ENCODE results near the gene ADGRG6.

ADGRG6 gene

GRCh38 chr6:142350309-142350708 lies 48.5 kb downstream of the ADGRG6 start:
- DNase-seq: no peak

GRCh38 chr6:142353690-142354089 lies 51.9 kb downstream of the ADGRG6 start:
- DNase-seq: no peak

GRCh38 chr6:142354650-142355049 lies 52.8 kb downstream of the ADGRG6 start:
- no peak for DNase-seq

- DNase-seq: no peak
Observed at GRCh38 chr6:142355520-142356174, 53.8 kb downstream of the ADGRG6 start.

GRCh38 chr6:142356201-142356883 lies 54.5 kb downstream of the ADGRG6 start:
- DNase-seq: peak; percentile 79

GRCh38 chr6:142356884-142357225 lies 55.0 kb downstream of the ADGRG6 start:
- DNase-seq: no peak

- peak; percentile 37 for DNase-seq
Observed at GRCh38 chr6:142357879-142358278, 56.1 kb downstream of the ADGRG6 start.

- DNase-seq: no peak
Observed at GRCh38 chr6:142359271-142359960, 57.6 kb downstream of the ADGRG6 start.

- DNase-seq: no peak
Observed at GRCh38 chr6:142361345-142361744, 59.5 kb downstream of the ADGRG6 start.

GRCh38 chr6:142361779-142362750 lies 60.3 kb downstream of the ADGRG6 start:
- DNase-seq: peak; percentile 94

GRCh38 chr6:142367061-142367460 lies 65.3 kb downstream of the ADGRG6 start:
- DNase-seq: no peak

GRCh38 chr6:142367501-142368018 lies 65.8 kb downstream of the ADGRG6 start:
- no peak for DNase-seq

GRCh38 chr6:142369266-142369665 lies 67.5 kb downstream of the ADGRG6 start:
- DNase-seq: no peak

GRCh38 chr6:142372348-142372747 lies 70.5 kb downstream of the ADGRG6 start:
- DNase-seq: peak; percentile 40

- DNase-seq: no peak
Observed at GRCh38 chr6:142373268-142374090, 71.7 kb downstream of the ADGRG6 start.

GRCh38 chr6:142374091-142374770 lies 72.4 kb downstream of the ADGRG6 start:
- DNase-seq: no peak

- peak; percentile 97 for DNase-seq
Observed at GRCh38 chr6:142374965-142375733, 73.3 kb downstream of the ADGRG6 start.

- no peak for DNase-seq
Observed at GRCh38 chr6:142376115-142376514, 74.3 kb downstream of the ADGRG6 start.

- DNase-seq: peak; percentile 35
Observed at GRCh38 chr6:142376800-142377496, 75.1 kb downstream of the ADGRG6 start.

GRCh38 chr6:142377497-142377848 lies 75.7 kb downstream of the ADGRG6 start:
- DNase-seq: no peak
